PC-9 (cell line): ENCODE results near the gene NT5DC3.

Source experiments
- EZH2 ChIP-seq: fragments of 200-600 bp; sonication (generic); IDR thresholded peaks from 2 replicates; pipeline ENCODE4 v1.8.0; 2017; ENCODE audit warnings: antibody characterized with exemption, low read depth
- TF ChIP-seq, protein P1 (sequence below): fragments of 200-600 bp; sonication (generic); conservative IDR thresholded peaks from 2 replicates; pipeline ENCODE4 v1.6.1; 2017; ENCODE audit warnings: mixed run types, antibody characterized with exemption, mild to moderate bottlenecking, moderate library complexity

- TF ChIP-seq, protein P1, sequence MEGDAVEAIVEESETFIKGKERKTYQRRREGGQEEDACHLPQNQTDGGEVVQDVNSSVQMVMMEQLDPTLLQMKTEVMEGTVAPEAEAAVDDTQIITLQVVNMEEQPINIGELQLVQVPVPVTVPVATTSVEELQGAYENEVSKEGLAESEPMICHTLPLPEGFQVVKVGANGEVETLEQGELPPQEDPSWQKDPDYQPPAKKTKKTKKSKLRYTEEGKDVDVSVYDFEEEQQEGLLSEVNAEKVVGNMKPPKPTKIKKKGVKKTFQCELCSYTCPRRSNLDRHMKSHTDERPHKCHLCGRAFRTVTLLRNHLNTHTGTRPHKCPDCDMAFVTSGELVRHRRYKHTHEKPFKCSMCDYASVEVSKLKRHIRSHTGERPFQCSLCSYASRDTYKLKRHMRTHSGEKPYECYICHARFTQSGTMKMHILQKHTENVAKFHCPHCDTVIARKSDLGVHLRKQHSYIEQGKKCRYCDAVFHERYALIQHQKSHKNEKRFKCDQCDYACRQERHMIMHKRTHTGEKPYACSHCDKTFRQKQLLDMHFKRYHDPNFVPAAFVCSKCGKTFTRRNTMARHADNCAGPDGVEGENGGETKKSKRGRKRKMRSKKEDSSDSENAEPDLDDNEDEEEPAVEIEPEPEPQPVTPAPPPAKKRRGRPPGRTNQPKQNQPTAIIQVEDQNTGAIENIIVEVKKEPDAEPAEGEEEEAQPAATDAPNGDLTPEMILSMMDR = no peak
- TF ChIP-seq EZH2 = no peak
These were observed 42.9 kb upstream of the NT5DC3 start for GRCh38 chr12:103883908-103884307.
